GM13977 (cell line): Measurements from ENCODE around the gene FBXO40.
"Not testable (repeated sequence)": the region's sequence is repeated elsewhere in the genome, so short reads cannot be mapped to it uniquely, and the experiment has no call there.

Source experiments
- DNase-seq: peaks from one replicate; pipeline ENCODE4 v3.0.0; 2012; ENCODE audit warnings: low spot score
- CTCF ChIP-seq: IDR thresholded peaks from 2 replicates; pipeline ENCODE4 v1.5.1; 2012; ENCODE audit warnings: mild to moderate bottlenecking, control low read depth; ENCODE audit not compliant: insufficient read depth; ENCODE audit errors: extremely low read depth, missing control alignments
- in situ Hi-C: fragments of 300-500 bp; cut with MboI; formaldehyde crosslinking; loops from one replicate; pipeline ENCODE4 v1.12.0; 2022; ENCODE audit warnings: low sequenced_read_pairs, low pct_unique_long_range_greater_than_20kb, mixed read lengths, inconsistent platforms; ENCODE audit not compliant: unreplicated experiment

Gene FBXO40

GRCh38 chr3:121557426-121557934 is 35.7 kb upstream of the FBXO40 start:
- no peak for TF ChIP-seq CTCF
- in situ Hi-C loops = no loop called here
- DNase-seq = no peak

GRCh38 chr3:121562148-121562547 is 31.0 kb upstream of the FBXO40 start:
- no peak for DNase-seq
- no peak for TF ChIP-seq CTCF
- in situ Hi-C loops = no loop called here

GRCh38 chr3:121566773-121567172 is 26.4 kb upstream of the FBXO40 start:
- in situ Hi-C loops = no loop called here
- DNase-seq = no peak
- no peak for TF ChIP-seq CTCF

- DNase-seq = no peak
- TF ChIP-seq CTCF = no peak
- in situ Hi-C loops = no loop called here
These were observed 25.5 kb upstream of the FBXO40 start, which contains the start of gene ARGFX for GRCh38 chr3:121567649-121568048. ARGFX (plus strand) TSS chr3:121567949; CDS start chr3:121570714, 2,765 bp downstream.

- DNase-seq = no peak
- in situ Hi-C loops = no loop called here
- TF ChIP-seq CTCF = no peak
These were observed 18.7 kb upstream of the FBXO40 start for GRCh38 chr3:121574449-121574848.

- no peak for TF ChIP-seq CTCF
- in situ Hi-C loops = no loop called here
- no peak for DNase-seq
These were observed 11.5 kb upstream of the FBXO40 start for GRCh38 chr3:121581691-121582090.

- TF ChIP-seq CTCF = no peak
- DNase-seq = no peak
- in situ Hi-C loops = no loop called here
These were observed 8.8 kb upstream of the FBXO40 start for GRCh38 chr3:121584418-121584817.

- DNase-seq, in situ Hi-C loops: not testable (repeated sequence)
These were observed 627 bp downstream of the FBXO40 start for GRCh38 chr3:121593806-121594205.
